C4-2B (cell line): ENCODE results near the gene FAM20C.

Experiments
- ZFX ChIP-seq: fragments of 450-650 bp; IDR thresholded peaks from 2 replicates; pipeline ENCODE4 v1.6.1; 2017
- TF ChIP-seq, protein P1 (sequence below): fragments of 450-650 bp; conservative IDR thresholded peaks from 2 replicates; pipeline ENCODE4 v1.5.1; 2017; ENCODE audit warnings: mild to moderate bottlenecking

DNA sequence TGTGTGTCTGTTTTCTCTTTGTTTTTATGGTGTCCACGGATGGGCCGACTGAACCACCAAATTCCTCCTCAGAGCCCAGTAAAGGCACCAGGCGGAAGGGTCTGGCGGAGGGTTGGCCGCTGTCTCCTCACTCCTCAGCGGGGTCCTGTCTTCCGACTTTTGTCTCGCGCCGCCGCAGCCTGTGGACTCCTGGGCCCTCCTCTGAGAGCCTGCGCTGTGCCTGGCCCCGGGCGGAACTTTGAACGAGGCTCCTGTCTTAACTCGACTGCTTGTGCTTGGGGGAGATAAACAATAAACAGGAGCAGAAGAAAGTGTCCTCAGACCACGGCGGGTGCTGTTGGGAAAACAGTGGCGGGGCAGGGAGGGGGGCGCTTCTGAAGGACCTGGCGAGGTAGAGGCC lies 2.2 kb upstream of the FAM20C start:
- TF ChIP-seq, protein P1, sequence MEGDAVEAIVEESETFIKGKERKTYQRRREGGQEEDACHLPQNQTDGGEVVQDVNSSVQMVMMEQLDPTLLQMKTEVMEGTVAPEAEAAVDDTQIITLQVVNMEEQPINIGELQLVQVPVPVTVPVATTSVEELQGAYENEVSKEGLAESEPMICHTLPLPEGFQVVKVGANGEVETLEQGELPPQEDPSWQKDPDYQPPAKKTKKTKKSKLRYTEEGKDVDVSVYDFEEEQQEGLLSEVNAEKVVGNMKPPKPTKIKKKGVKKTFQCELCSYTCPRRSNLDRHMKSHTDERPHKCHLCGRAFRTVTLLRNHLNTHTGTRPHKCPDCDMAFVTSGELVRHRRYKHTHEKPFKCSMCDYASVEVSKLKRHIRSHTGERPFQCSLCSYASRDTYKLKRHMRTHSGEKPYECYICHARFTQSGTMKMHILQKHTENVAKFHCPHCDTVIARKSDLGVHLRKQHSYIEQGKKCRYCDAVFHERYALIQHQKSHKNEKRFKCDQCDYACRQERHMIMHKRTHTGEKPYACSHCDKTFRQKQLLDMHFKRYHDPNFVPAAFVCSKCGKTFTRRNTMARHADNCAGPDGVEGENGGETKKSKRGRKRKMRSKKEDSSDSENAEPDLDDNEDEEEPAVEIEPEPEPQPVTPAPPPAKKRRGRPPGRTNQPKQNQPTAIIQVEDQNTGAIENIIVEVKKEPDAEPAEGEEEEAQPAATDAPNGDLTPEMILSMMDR = no peak
- TF ChIP-seq ZFX = no peak
